ENCODE results near the gene LDHB. TPM values are rescaled to one million over a fixed set of nuclear protein-coding genes. Genes with fewer than 3 reads are reported as not detected.
"Not testable (repeated sequence)": the region's sequence is repeated elsewhere in the genome, so short reads cannot be mapped to it uniquely, and the experiment has no call there.

The LDHB gene
- total RNA-seq, 1 donor from 2014 or later, result 1,416 TPM

DNA sequence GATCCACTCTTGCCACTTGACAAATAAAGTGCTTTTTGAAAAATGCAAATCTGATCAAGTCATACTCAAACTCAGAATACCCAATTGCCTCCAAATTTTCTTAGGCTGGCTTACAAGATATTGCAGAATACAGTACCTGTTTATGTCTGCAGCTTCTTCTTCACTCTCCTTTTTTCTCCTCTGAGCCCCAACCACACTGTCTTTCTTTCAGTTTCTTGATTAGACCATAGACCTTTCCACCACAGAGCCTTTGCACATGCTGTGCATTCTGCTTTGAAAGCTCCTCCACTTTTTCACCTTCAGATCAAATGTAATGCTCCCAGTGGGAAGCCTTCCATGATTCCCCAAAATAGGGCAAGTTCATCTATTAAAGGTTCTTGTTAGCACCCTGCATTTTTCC, 39.1 kb downstream of the LDHB start:
- intact Hi-C loops (cut with DNase I), result no loop called here
- no peak for DNase-seq (ENCODE audit: low spot score)

DNA sequence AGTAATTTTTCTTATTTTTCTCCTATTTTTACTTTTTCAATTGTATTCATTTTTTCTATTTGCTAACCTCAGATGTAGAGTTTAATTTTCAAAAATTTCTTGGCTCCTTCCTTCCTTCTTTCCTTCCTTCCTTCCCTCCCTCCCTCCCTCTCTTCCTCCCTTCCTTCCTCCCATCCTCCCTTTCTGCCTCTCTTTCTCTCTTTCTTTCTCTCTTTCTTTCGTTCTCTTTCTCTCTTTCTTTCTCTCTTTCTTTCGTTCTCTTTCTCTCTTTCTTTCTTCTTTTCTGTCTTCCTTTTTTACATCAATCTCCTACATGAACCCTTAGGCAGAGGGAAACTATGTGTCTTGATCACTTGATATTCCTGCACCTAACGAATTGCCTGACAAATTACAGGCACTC, 40.6 kb downstream of the LDHB start:
- DNase-seq (ENCODE audit: low spot score), result no peak
- intact Hi-C loops (cut with DNase I), result no loop called here

DNA sequence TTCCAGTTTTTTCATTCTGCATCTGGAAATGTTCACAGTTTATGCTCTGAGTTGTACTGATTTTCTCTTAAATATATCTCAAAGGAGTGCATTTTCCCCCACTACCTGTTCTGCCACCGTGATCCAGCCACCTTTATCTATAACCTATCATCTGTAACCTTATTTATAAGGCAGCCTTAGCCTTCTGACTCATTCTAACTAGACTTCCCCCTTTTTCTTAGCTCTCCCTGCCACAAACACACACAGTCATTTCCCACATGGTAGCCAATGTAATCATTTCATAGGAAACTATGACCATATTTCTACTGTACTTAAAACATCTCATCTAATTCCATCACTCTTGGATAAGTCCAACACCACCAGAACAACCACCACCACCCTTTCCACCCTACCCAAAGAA, 42.2 kb downstream of the LDHB start:
- intact Hi-C loops (cut with DNase I), result no loop called here
- no peak for DNase-seq (ENCODE audit: low spot score)

DNA sequence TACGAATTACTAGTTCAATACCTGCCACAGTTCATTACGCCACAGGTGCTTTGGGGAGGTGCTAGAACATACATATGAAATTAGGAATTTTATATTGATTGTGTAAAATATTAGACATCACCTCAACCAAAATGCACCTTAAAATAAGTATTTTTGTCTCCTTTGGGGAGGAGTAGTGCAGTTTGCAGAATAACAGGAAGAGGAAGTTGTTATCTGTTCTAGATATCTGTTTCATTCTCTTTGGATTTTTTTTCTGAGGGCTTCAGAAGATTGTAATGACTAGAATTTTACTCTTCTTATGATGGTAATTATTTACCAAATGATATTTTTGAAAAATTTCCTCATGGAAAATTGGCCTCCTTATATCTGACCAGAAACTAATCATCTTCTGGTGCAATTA, 43.1 kb downstream of the LDHB start:
- intact Hi-C loops (cut with DNase I), result no loop called here
- no peak for DNase-seq (ENCODE audit: low spot score)

DNA sequence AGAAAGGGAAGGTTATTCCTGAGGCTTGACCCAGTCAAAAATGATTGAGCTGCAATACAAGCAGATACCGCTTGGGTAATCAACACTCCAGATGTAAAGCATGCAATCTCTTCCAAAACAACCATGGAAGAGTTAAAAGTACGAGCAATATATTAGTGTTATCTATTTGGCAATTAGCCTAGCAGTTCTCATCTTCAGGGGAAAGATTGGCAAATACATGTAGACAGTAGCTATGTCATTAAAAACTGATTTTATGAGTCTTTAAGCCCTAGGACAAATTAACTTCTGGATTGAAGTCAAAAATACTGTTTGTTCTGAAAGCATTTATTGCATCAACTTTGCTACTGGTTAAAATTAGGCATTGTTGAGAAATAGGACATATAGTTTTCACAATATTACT, 43.7 kb downstream of the LDHB start:
- intact Hi-C loops (cut with DNase I), result no loop called here
- DNase-seq (ENCODE audit: low spot score), result no peak

DNA sequence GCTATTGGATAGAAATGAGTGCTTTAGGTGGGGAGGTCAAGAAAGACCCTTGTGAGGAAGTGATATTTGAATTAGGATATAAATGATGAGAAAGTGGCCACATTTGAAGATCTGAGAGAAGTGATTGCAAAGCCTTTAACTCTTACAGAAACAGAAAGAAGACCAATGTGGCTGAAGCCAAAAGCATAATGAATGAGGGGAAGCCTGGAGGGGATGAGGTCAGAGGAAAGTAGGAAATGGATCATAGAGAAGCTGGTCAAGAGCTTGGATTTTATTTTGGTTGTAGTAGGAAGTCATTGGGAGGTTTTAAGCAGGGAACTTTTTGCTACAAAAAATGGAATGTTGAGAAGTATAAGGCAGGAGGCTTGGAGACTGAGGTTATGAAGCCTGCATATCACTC, 49.4 kb downstream of the LDHB start:
- intact Hi-C loops (cut with DNase I), result loop anchor here (2.0 kb wide), 1 partner anchor 73 kb away; no protein-coding TSS in a partner anchor

DNA sequence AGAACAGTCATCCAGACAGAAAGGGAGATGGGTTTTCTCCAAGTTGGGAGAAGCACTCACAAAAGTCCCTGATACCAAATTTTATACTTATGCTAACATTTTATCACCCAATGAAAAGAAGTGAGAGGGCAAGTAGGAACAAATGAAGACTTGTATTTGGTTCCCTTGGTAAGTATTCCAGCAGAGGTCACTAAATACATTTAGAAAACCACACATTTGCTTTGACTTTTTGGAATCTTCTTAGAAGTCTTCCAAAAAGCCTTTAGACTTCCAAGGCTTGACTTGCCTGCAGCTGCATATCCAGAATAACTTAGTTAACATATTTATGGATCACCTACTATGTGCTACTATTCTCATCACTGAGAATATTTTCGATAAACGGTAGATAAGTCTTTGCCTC, 49.9 kb downstream of the LDHB start:
- DNase-seq (ENCODE audit: low spot score), result no peak
- intact Hi-C loops (cut with DNase I), result loop anchor here (2.0 kb wide), 1 partner anchor 73 kb away; no protein-coding TSS in a partner anchor

More for the DNA sequence above, 49.4 kb downstream of the LDHB start:
- no peak for DNase-seq (ENCODE audit: low spot score)

DNA sequence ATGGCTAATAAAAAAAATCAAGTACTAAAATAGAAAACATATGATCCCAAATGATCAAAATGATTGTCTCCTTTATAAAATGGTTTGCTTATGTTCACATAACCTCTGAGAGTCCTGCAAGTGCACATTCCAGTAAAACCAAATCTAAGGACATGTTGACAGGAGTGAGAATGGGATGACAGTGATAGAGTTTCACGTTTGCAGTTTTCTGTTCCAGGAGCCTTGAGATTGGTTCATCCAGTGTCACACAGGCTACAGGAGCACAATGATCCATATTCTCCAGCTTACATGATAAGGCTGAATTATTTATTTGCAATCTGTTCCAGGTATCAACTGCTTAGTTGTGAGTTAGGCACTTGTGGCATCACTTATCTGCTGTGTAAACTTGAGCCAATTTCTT, 51.5 kb downstream of the LDHB start:
- intact Hi-C loops (cut with DNase I), result no loop called here
- DNase-seq (ENCODE audit: low spot score), result no peak

DNA sequence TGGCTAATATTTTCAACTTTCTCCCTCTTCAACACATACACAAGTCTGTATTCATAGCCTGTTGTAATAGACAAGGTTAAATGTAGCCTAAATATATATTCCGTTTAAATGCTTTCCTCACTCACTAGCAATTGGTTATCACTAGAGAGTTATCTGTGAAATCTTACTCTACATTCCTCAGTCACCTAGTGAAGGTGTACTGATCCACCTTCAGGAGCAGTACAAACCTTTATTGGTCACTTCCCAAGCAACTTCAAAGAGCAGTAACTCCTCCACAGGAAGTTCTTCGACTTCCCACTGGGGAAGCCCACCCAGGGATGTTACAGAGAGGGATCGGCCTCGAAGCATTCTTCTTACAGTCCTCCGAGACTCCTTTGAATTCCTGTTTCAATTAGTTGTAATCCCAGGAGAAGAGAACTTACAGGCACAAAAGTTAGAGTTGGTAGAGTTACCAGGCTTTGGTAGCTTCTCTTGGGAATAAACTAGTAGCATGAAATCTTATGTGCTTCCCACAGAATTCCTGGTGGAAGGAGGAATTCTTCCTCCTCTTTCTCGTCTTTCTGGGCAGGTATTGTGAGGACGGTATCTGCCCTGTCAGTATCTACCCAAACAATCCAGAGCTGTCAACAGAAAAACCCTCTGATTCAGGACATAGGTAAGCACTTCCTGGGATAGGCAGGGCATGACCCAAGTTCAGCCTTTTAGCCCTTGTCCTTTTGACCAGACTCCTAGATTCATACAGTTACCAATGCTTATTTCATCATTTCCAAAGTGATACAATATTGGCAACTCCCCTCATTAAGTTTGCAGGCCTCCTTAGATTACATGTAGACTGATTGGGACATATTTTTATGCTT, 53.2 kb downstream of the LDHB start, which contains the start of gene GYS2:
Gene GYS2, minus strand, starts transcription at position 603 of the 857 bp plus-strand sequence. Its CDS starts 255 bp downstream, at position 348.
- intact Hi-C loops (cut with DNase I), result no loop called here
- DNase-seq (ENCODE audit: low spot score), result no peak

DNA sequence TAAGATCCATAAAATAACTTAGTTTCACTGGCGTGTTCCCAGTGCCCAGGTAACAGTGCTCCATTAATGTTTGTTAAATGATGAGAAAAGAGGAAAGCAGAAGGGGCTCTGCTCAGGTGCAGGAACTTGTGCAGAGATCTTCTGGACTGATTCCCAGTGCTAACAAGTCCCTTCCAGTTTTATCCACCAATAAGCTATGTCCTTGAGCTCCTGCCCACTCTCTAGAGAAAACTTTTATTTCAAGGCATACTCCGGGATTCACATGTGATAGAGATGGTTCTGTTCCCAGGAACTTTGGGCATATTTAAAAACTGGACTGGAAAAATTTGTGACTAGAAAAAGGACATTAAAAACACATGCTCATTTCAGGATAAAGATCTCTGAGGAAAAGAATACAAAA, 54.9 kb downstream of the LDHB start:
- intact Hi-C loops (cut with DNase I), result no loop called here
- DNase-seq (ENCODE audit: low spot score), result no peak

DNA sequence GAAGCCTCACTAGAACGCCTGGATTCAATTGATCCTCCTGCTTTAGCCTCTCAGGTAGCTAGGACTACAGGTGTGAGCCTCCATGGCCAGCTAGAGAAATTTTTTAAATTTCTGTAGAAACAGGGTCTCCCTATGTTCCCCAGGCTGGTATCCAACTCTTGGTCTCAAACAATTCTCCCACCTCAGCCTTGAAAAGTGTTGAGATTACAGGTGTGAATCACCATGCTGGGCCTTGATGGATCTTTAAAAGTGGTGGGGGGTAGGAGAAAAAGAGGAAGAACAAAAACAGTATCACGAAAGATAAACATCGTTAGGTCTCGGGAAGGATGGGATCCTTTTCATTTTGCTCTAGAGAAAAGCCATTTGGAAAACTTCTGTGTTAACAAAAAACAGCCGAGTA, 57.4 kb downstream of the LDHB start:
- intact Hi-C loops (cut with DNase I), result no loop called here
- no peak for DNase-seq (ENCODE audit: low spot score)

DNA sequence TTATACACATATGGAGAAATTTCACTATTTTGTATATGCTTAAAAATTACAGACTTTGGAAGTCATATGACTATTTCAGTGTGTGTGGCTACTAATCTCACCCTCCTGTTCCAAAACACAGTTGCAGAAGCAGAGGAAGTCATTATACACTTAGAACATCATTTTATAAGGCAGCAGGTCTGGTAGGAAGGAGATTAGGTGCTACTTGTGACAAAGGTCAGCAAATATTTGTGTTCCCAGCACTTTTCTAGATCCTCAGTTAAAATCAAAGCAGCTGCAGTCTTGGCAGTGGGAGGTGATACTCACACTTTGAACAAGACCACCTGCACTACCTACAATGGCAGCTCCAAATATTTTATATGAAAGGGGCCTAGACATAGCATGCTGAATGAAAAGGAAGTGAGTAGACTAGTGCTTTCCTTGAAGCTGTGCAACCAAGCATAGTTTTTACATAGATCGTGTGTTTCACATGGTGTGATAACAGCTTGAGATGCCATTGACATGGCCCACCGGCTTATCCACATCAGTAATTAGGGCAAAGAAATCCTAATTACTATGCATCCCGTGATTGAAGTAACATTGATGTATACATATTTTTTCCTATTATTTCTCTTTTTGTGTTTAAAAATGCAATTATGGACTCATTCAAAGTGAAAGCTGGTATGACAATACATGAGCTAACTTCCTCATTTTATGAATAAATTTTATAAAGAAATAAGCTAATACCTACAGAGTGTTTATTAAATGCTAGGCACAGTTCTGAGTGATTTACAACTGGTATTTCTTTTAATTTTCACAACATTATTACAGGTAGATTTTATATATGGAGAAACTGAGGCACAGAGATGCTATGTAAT, 58.3 kb downstream of the LDHB start:
- intact Hi-C loops (cut with DNase I), result no loop called here

DNA sequence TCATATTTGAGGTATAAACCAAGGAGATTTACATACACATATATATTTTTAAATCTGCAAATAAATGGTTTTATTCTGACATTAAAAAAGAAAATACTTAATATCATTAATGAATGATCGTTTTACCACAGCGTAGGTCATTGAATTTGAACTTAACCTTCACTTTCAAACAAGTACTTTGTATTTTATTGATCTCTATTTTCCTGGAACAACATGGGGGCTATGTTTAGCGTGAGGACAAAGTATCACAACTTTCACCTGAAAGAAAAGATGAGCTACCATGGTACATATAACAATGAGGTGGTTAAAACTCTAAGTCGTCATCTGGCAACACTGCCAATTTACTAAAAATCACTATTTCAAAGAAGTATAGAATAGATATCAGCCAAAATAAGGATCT, 59.0 kb downstream of the LDHB start:
- no peak for DNase-seq (ENCODE audit: low spot score)
- intact Hi-C loops (cut with DNase I), result no loop called here

More for the DNA sequence above, 58.3 kb downstream of the LDHB start:
- no peak for DNase-seq (ENCODE audit: low spot score)

DNA sequence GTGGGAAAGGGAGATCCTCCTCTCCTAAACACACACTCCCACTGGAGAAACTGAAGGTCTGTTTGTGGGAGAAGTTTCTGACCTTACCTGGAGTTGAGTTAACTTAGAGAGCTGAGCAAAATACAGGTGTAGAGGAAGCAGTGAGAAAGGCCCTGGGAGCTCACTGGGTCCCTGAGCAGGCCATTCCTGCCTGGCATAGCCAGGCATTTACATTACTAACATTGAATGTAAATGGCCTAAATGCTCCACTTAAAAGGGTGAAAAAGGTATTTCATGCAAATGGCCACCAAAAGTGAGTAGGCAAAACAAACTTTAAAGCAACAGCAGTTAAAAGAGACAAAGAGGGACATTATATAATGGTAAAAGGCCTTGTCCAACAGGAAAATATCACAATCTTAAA, 62.3 kb downstream of the LDHB start:
- intact Hi-C loops (cut with DNase I); DNase-seq (ENCODE audit: low spot score): not testable (repeated sequence)

DNA sequence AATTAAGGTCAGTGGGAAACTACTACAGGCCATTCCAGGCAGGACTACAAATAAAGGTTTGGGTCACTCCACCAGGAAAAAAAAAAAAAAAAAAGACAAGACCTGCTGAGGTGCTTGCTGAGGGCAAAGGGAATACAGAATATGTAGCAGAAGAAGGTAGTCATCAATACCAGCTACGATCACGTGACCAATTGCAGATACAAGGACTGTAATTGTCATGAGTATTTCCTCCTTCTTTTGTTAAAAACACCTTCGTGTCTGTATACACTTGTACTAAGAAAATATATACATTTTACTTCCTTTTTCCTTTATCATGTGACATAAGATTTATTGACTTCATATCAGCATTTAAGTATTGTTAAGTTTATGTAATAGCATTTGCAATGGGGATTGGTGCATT, 72.2 kb downstream of the LDHB start:
- intact Hi-C loops (cut with DNase I), result no loop called here
- DNase-seq (ENCODE audit: low spot score), result no peak

Other genes starting within 250 kb of the LDHB start
- 22.7 TPM for gene PYROXD1, start 220.2 kb downstream of the LDHB start, total RNA-seq
- 22.3 TPM for gene RECQL, start 156.2 kb downstream of the LDHB start, total RNA-seq
- gene GOLT1B, start 156.1 kb downstream of the LDHB start, total RNA-seq, result 26.6 TPM
- gene SPX, start 131.5 kb downstream of the LDHB start, total RNA-seq, result 10.0 TPM
- not detected for gene GYS2, start 53.0 kb downstream of the LDHB start, total RNA-seq
- gene KCNJ8, start 116.9 kb upstream of the LDHB start, total RNA-seq, result 38.0 TPM

All from cardiac septum (tissue), 1 donor.